Neural cell (in vitro differentiated cells): Measurements from ENCODE around the gene SFT2D2. TPM values are rescaled to one million over a fixed set of nuclear protein-coding genes. Genes with fewer than 3 reads are reported as not detected.

ENCODE experiments used
- H2AFZ ChIP-seq: fragments of 200-600, 300-800 bp; sonication (generic), shearing (Covaris generic); 2 replicates; pipeline ENCODE4 v1.6.0; 2014; ENCODE audit warnings: low read depth, mild to moderate bottlenecking, antibody characterized with exemption, low read length, moderate library complexity
- H3F3A ChIP-seq: fragments of 200-600 bp; shearing (Covaris generic); 2 replicates; pipeline ENCODE4 v1.6.1; 2016; ENCODE audit warnings: mild to moderate bottlenecking, moderate library complexity, mixed read lengths, antibody characterized with exemption, low read length; ENCODE audit not compliant: insufficient read depth, poor library complexity, severe bottlenecking
- H3K27ac ChIP-seq: fragments of 200-600, 300-800 bp; sonication (generic), shearing (Covaris generic); 2 replicates; pipeline ENCODE4 v1.5.1; 2014; ENCODE audit warnings: mild to moderate bottlenecking, low read length, moderate library complexity
- H3K27me3 ChIP-seq: fragments of 300-800, 200-600 bp; sonication (generic), shearing (Covaris generic); 2 replicates; pipeline ENCODE4 v1.6.0; 2014; ENCODE audit warnings: mild to moderate bottlenecking, low read depth, low read length, moderate library complexity; ENCODE audit not compliant: insufficient read depth
- H3K36me3 ChIP-seq: fragments of 300-800, 200-600 bp; sonication (generic), shearing (Covaris generic); 2 replicates; pipeline ENCODE4 v1.5.1; 2014; ENCODE audit warnings: mild to moderate bottlenecking, antibody characterized with exemption, low read length, moderate library complexity; ENCODE audit not compliant: insufficient read depth
- H3K4me2 ChIP-seq: fragments of 300-800, 200-600 bp; sonication (generic), shearing (Covaris generic); 2 replicates; pipeline ENCODE4 v1.6.0; 2014; ENCODE audit warnings: mild to moderate bottlenecking, low read length
- H3K4me3 ChIP-seq: fragments of 300-800, 200-600 bp; sonication (generic), shearing (Covaris generic); 2 replicates; pipeline ENCODE4 v1.5.1; 2014; ENCODE audit warnings: mild to moderate bottlenecking, low read length, moderate library complexity
- H3K79me2 ChIP-seq: fragments of 200-600 bp; shearing (Covaris generic); replicated peaks from 2 replicates; pipeline ENCODE4 v1.6.0; 2014; ENCODE audit warnings: mild to moderate bottlenecking, low read length, moderate library complexity; ENCODE audit not compliant: insufficient read depth
- H3K9ac ChIP-seq: fragments of 300-800, 200-600 bp; sonication (generic), shearing (Covaris generic); 2 replicates; pipeline ENCODE4 v1.6.1; 2016; ENCODE audit warnings: mild to moderate bottlenecking, low read length, mixed read lengths
- H3K9me2 ChIP-seq: fragments of 200-600 bp; shearing (Covaris generic); 2 replicates; pipeline ENCODE4 v1.6.1; 2016; ENCODE audit warnings: mild to moderate bottlenecking, low read length, mixed read lengths; ENCODE audit not compliant: insufficient read depth
- H3K9me3 ChIP-seq: fragments of 200-600, 300-800 bp; sonication (generic), shearing (Covaris generic); 2 replicates; pipeline ENCODE4 v1.6.1; 2016; ENCODE audit warnings: mild to moderate bottlenecking, mixed run types, low read length, moderate library complexity, mixed read lengths
- H4K20me1 ChIP-seq: fragments of 200-600 bp; shearing (Covaris generic); 2 replicates; pipeline ENCODE4 v1.6.1; 2016; ENCODE audit warnings: mild to moderate bottlenecking, mixed run types; ENCODE audit not compliant: insufficient read depth
- CTCF ChIP-seq: fragments of 450-650 bp; IDR thresholded peaks from 2 replicates; pipeline ENCODE4 v1.5.1; 2014; ENCODE audit warnings: antibody characterized with exemption, mild to moderate bottlenecking, moderate library complexity; ENCODE audit not compliant: poor library complexity, severe bottlenecking
- EP300 ChIP-seq: fragments of 450-650 bp; conservative IDR thresholded peaks from 2 replicates; pipeline ENCODE4 v1.6.1; 2014; ENCODE audit warnings: antibody characterized with exemption, mild to moderate bottlenecking, moderate library complexity; ENCODE audit not compliant: poor library complexity, severe bottlenecking
- EZH2 ChIP-seq: fragments of 200-600, 300-800 bp; shearing (Covaris generic), sonication (generic); IDR thresholded peaks from 2 replicates; pipeline ENCODE4 v1.6.1; 2014; ENCODE audit warnings: antibody characterized with exemption, low read length, borderline replicate concordance, mild to moderate bottlenecking; ENCODE audit not compliant: insufficient read depth, poor library complexity, severe bottlenecking
- MXI1 ChIP-seq: fragments of 450-650 bp; conservative IDR thresholded peaks from 2 replicates; pipeline ENCODE4 v1.6.1; 2014; ENCODE audit warnings: antibody characterized with exemption, mild to moderate bottlenecking; ENCODE audit not compliant: poor library complexity, severe bottlenecking
- POLR2AphosphoS5 ChIP-seq: IDR thresholded peaks from 2 replicates; pipeline ENCODE4 v1.6.1; 2012
- RAD21 ChIP-seq: fragments of 450-650 bp; conservative IDR thresholded peaks from 2 replicates; pipeline ENCODE4 v1.6.1; 2014; ENCODE audit warnings: antibody characterized with exemption, mild to moderate bottlenecking, moderate library complexity
- REST ChIP-seq: IDR thresholded peaks from 2 replicates; pipeline ENCODE4 v1.6.1; 2012; ENCODE audit warnings: borderline replicate concordance
- SMC3 ChIP-seq: fragments of 450-650 bp; conservative IDR thresholded peaks from 2 replicates; pipeline ENCODE4 v1.6.1; 2014; ENCODE audit warnings: antibody characterized with exemption, mild to moderate bottlenecking, moderate library complexity; ENCODE audit not compliant: poor library complexity
- TAF1 ChIP-seq: IDR thresholded peaks from 2 replicates; pipeline ENCODE4 v1.6.1; 2012; ENCODE audit warnings: low read depth
- polyA plus RNA-seq: library from polyadenylated mRNA; depleted of rRNA; stranded (reverse); fragments of >200 nt; gene quantifications from 2 replicates; pipeline ENCODE4 v1.2.3, GENCODE V29; 2014

Gene SFT2D2
- polyA plus RNA-seq, 1 donor from 2014 or later: 8.3 TPM

- no peaks in the 10 kb centered on the region for H3K27me3 ChIP-seq
- no peak overlapping the region for H2AFZ ChIP-seq
- H3K9me3 ChIP-seq: peaks cover 4% of the 10 kb centered on the region
- no peak overlapping the region for H3K4me3 ChIP-seq
- H3K36me3 ChIP-seq: no peaks in the 10 kb centered on the region
- H3K79me2 ChIP-seq: no peaks in the 10 kb centered on the region
- no peaks in the 10 kb centered on the region for H4K20me1 ChIP-seq
- no peak overlapping the region for H3K27ac ChIP-seq
- no peaks in the 10 kb centered on the region for H3K9me2 ChIP-seq
- no peaks in the 10 kb centered on the region for H3F3A ChIP-seq
- TF ChIP-seq MXI1 (no peak), RAD21 (no peak), POLR2AphosphoS5 (no peak), EP300 (no peak), TAF1 (no peak), SMC3 (no peak), EZH2 (no peak), REST (no peak), CTCF (no peak)
- H3K9ac ChIP-seq: no peak overlapping the region
- H3K4me2 ChIP-seq: no peak overlapping the region
Measured at GRCh38 chr1:168210312-168210711, 15.5 kb upstream of the SFT2D2 start.

- Histone ChIP-seq H3K9me3 (peaks cover 4% of the 10 kb centered on the region), H3K27ac (no peak overlapping the region), H3K4me3 (no peak overlapping the region), H3K27me3 (no peaks in the 10 kb centered on the region), H2AFZ (no peak overlapping the region), H3F3A (no peaks in the 10 kb centered on the region), H3K9ac (no peak overlapping the region), H4K20me1 (no peaks in the 10 kb centered on the region), H3K4me2 (no peak overlapping the region), H3K9me2 (no peaks in the 10 kb centered on the region), H3K36me3 (no peaks in the 10 kb centered on the region), H3K79me2 (no peaks in the 10 kb centered on the region)
- TF ChIP-seq RAD21 (no peak), SMC3 (no peak), POLR2AphosphoS5 (no peak), TAF1 (no peak), CTCF (no peak), REST (no peak), MXI1 (no peak), EP300 (no peak), EZH2 (no peak)
Measured at GRCh38 chr1:168213349-168213748, 12.5 kb upstream of the SFT2D2 start.
